Measurements from ENCODE around the gene GRM4.

Gene GRM4

GRCh38 chr6:34146801-34147592 is 1.1 kb upstream of the GRM4 start:
- TF ChIP-seq, protein P1, sequence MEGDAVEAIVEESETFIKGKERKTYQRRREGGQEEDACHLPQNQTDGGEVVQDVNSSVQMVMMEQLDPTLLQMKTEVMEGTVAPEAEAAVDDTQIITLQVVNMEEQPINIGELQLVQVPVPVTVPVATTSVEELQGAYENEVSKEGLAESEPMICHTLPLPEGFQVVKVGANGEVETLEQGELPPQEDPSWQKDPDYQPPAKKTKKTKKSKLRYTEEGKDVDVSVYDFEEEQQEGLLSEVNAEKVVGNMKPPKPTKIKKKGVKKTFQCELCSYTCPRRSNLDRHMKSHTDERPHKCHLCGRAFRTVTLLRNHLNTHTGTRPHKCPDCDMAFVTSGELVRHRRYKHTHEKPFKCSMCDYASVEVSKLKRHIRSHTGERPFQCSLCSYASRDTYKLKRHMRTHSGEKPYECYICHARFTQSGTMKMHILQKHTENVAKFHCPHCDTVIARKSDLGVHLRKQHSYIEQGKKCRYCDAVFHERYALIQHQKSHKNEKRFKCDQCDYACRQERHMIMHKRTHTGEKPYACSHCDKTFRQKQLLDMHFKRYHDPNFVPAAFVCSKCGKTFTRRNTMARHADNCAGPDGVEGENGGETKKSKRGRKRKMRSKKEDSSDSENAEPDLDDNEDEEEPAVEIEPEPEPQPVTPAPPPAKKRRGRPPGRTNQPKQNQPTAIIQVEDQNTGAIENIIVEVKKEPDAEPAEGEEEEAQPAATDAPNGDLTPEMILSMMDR (IDR thresholded peaks at IDR 0.05) = no peak
- H3K4me3 ChIP-seq (ENCODE audit: low read depth in 1 of 2, low read length in 1 of 2) = no peak overlapping the region
- H3K27me3 ChIP-seq = peaks cover 100% of the 10 kb centered on the region
- H3K4me1 ChIP-seq (ENCODE audit: control insufficient read depth in 1 of 2, insufficient read depth in 1 of 2, low read depth in 1 of 2, low read length in 1 of 2) = no peaks in the 10 kb centered on the region
- no peaks in the 10 kb centered on the region for H3K9me3 ChIP-seq
- H3K36me3 ChIP-seq = no peaks in the 10 kb centered on the region
- no peak overlapping the region for H3K27ac ChIP-seq

DNA sequence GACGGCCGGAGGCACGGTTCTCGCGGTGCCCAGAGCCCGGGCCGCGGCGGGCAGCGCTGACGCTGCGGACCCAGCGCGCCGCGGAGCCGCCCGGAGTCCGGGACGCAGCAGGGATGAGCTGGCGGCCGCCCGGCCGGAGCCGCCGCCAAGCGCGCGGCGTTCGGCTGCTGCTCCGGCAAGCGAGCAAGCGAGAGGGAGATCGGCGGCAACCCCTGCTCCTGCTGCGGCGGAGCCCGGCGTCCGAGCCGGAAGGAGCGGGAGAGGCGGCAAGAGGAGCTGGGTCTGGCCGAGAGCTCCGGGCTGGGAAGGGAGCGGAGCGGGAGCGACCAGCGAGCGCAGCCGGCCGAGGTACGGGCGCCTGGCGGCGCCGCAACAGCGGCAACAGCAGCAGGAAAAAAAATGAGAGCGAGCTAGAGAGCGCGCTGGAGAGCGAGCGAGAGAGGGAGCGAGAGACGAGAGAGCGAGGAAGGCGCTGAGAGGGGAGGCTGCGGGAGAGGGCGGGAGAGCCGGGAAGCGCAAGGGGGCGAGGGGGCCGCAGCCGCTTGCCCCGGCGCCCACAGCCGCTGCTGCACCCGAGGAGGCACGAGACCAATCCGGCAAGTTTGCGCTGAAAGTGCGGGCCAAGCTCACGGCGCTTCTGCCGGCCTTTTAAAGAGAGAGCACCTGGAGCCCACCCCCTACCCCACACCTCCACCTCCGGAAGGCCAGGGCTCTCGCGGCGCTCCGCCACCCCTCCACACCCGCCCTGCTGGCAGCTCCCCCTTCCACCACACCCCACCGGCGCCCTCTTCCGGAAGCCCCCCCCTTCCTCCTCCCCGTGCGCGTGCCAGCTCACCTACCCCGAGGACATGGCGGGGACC is 496 bp downstream of the GRM4 start:
- peaks cover 100% of the 10 kb centered on the region for H3K27me3 ChIP-seq
- H3K9me3 ChIP-seq = no peaks in the 10 kb centered on the region
- TF ChIP-seq, protein P1 (IDR thresholded peaks at IDR 0.05) = no peak

GRCh38 chr6:34144581-34145160 is 1.2 kb downstream of the GRM4 start:
- Histone ChIP-seq H3K36me3 (no peaks in the 10 kb centered on the region), H3K4me3 (ENCODE audit: low read depth in 1 of 2, low read length in 1 of 2) (no peak overlapping the region), H3K27ac (no peak overlapping the region), H3K4me1 (ENCODE audit: control insufficient read depth in 1 of 2, insufficient read depth in 1 of 2, low read depth in 1 of 2, low read length in 1 of 2) (no peaks in the 10 kb centered on the region), H3K9me3 (no peaks in the 10 kb centered on the region), H3K27me3 (peaks cover 100% of the 10 kb centered on the region)
- TF ChIP-seq, protein P1 (IDR thresholded peaks at IDR 0.05) = no peak

More for the DNA sequence above, 496 bp downstream of the GRM4 start:
- Histone ChIP-seq H3K27ac (no peak overlapping the region), H3K4me1 (ENCODE audit: control insufficient read depth in 1 of 2, insufficient read depth in 1 of 2, low read depth in 1 of 2, low read length in 1 of 2) (no peaks in the 10 kb centered on the region), H3K4me3 (ENCODE audit: low read depth in 1 of 2, low read length in 1 of 2) (no peak overlapping the region), H3K36me3 (no peaks in the 10 kb centered on the region)

DNA sequence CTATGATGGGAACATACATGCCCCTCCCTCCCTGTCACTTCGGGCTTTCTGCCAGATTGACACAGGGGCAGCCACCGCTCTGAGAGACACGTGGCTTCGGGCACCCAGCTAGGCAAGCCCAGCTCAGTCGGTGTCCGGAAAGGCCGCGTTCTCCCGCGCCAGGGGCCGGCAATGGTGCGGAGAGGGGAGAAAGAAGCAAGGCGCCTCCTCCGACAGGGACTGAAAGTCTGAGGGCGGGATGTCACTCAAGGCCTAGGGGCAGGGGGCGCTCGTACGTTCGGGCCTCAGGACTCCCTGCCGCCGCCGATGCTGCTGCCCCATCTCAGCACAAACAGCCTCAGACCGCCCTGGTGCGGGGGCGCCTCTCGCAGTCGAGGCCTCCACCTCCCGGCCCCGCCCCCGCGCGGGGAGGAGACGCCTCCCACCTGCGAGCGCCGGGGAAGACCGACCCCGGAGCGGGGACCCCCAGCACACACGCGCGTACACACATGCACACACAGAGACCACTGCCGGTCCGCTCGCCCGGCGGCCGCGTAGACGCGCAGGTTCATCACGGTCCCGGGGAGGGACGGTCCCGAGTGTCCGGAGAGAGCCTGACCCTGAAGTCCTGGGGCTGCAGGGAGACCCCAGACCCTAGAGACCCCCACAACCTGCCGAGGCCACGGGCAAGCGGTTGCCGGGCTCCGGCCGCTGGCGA is 1.9 kb downstream of the GRM4 start:
- no peak overlapping the region for H3K4me3 ChIP-seq (ENCODE audit: low read depth in 1 of 2, low read length in 1 of 2)
- H3K4me1 ChIP-seq (ENCODE audit: control insufficient read depth in 1 of 2, insufficient read depth in 1 of 2, low read depth in 1 of 2, low read length in 1 of 2) = no peaks in the 10 kb centered on the region
- peaks cover 100% of the 10 kb centered on the region for H3K27me3 ChIP-seq
- no peaks in the 10 kb centered on the region for H3K9me3 ChIP-seq
- TF ChIP-seq, protein P1 (IDR thresholded peaks at IDR 0.05) = no peak
- no peaks in the 10 kb centered on the region for H3K36me3 ChIP-seq
- no peak overlapping the region for H3K27ac ChIP-seq

DNA sequence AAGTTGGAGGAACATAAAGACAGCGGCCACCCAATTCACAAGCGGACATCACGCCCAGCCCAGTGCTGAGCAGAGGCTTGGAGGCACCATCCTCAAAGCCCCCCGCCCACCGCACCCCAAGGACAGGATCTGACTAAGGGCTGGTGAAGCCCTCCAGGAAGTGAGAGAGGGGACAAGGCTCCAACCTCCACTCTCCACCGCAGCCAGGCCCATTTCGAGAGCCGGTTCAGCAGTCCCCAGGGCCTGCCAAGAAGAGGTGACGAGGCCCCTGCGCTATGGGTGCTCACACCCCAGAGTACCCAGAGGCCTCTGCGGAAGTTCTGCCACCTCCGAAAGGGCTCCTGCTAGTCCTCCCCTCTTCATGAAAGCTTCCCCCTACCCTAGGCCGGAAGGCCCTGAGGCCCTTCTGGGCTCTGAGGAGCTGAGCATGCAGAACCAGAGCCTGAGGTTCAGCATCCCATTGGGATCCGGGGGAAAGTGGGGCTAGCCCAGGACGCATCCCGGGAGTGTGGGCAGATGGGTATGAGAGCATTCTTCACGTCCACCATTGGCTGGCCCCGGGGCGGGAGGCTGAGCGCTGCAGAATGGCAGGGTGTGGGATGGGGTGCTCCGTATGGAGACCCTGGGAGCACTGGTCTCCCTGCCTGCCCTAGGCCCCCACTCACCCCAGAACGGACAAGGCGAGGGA is 2.5 kb downstream of the GRM4 start:
- Histone ChIP-seq H3K4me3 (ENCODE audit: low read depth in 1 of 2, low read length in 1 of 2) (no peak overlapping the region), H3K27me3 (peaks cover 100% of the 10 kb centered on the region), H3K36me3 (no peaks in the 10 kb centered on the region), H3K4me1 (ENCODE audit: control insufficient read depth in 1 of 2, insufficient read depth in 1 of 2, low read depth in 1 of 2, low read length in 1 of 2) (no peaks in the 10 kb centered on the region), H3K9me3 (no peaks in the 10 kb centered on the region), H3K27ac (no peak overlapping the region)
- TF ChIP-seq, protein P1 (IDR thresholded peaks at IDR 0.05) = no peak

All from neutrophil (primary cell).